ENCODE results near the gene SELENON.

- TF ChIP-seq, protein P1, sequence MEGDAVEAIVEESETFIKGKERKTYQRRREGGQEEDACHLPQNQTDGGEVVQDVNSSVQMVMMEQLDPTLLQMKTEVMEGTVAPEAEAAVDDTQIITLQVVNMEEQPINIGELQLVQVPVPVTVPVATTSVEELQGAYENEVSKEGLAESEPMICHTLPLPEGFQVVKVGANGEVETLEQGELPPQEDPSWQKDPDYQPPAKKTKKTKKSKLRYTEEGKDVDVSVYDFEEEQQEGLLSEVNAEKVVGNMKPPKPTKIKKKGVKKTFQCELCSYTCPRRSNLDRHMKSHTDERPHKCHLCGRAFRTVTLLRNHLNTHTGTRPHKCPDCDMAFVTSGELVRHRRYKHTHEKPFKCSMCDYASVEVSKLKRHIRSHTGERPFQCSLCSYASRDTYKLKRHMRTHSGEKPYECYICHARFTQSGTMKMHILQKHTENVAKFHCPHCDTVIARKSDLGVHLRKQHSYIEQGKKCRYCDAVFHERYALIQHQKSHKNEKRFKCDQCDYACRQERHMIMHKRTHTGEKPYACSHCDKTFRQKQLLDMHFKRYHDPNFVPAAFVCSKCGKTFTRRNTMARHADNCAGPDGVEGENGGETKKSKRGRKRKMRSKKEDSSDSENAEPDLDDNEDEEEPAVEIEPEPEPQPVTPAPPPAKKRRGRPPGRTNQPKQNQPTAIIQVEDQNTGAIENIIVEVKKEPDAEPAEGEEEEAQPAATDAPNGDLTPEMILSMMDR (IDR thresholded peaks at IDR 0.05), result no peak
- TF ChIP-seq POLR2A (IDR thresholded peaks at IDR 0.05), result no peak
These were observed 12.9 kb upstream of the SELENON start for GRCh38 chr1:25786887-25787759.

Data from prostate gland (tissue), 2 donors.